Measurements from ENCODE around the gene MYCBP2. TPM values are rescaled to one million over a fixed set of nuclear protein-coding genes. Genes with fewer than 3 reads are reported as not detected.

Gene MYCBP2
- total and polyA plus RNA-seq, 4 donors = 23.2 to 130 (median 57.9) TPM

GRCh38 chr13:77185721-77186120, 141.2 kb downstream of the MYCBP2 start:
- Histone ChIP-seq H3K36me3 (ENCODE audit: control insufficient read depth in 4 of 4, insufficient read depth in 4 of 4, low read length in 4 of 4) (peaks cover 5 to 24% (median 18%) of the 10 kb centered on the region in 4 donors), H3K9ac (ENCODE audit: insufficient read depth in 1 of 2, low read length in 2 of 2) (no peak overlapping the region), H3K27me3 (ENCODE audit: control insufficient read depth in 3 of 3, insufficient read depth in 3 of 3, low read length in 2 of 3) (no peaks in the 10 kb centered on the region), H3K27ac (ENCODE audit: low read depth in 1 of 2, low read length in 1 of 2) (no peak overlapping the region), H3K4me3 (no peak overlapping the region), H3K9me3 (ENCODE audit: control insufficient read depth in 4 of 4, insufficient read depth in 3 of 4, low read length in 3 of 4) (no peaks in the 10 kb centered on the region), H3K4me1 (ENCODE audit: control insufficient read depth in 5 of 5, insufficient read depth in 5 of 5, low read length in 5 of 5) (no peaks in the 10 kb centered on the region)
- ATAC-seq (ENCODE audit: insufficient read depth, low FRiP score) = no peak
- no peak for DNase-seq
- whole genome bisulfite sequencing, 2 donors = 96 to 99% methylated on average over 3 of the region's 3 CpGs
- TF ChIP-seq CTCF (IDR thresholded peaks at IDR 0.05; ENCODE audit: control extremely low read depth, extremely low read depth) = no peak

DNA sequence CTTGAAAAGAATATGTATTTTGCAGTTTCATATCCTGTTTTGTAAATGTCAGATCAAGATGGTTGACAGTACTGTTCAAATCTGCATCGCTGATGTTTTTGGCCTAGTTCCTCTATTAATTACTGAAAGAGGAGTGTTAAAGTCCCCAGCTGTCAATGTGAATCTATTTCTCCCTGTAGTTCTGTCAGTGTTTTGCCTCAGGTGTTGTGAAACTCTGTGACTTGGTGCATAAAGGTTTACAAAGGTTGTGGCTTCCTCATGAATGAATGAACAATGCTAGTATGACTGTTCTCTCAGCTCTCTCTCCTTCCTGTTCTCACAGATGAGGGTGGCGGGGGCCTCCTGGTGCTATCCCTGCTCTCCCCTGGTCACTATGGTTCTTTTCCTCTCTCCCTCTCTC, 142.4 kb downstream of the MYCBP2 start:
- no peaks in the 10 kb centered on the region for H3K9me3 ChIP-seq (ENCODE audit: control insufficient read depth in 4 of 4, insufficient read depth in 3 of 4, low read length in 3 of 4)
- H3K36me3 ChIP-seq (ENCODE audit: control insufficient read depth in 4 of 4, insufficient read depth in 4 of 4, low read length in 4 of 4) = peaks cover 11 to 37% (median 27%) of the 10 kb centered on the region in 4 donors
- no peak for TF ChIP-seq CTCF (IDR thresholded peaks at IDR 0.05; ENCODE audit: control extremely low read depth, extremely low read depth)
- 46 to 77% methylated on average over 2 of the region's 2 CpGs for WGBS, 2 donors
- no peak overlapping the region for H3K4me3 ChIP-seq
- no peaks in the 10 kb centered on the region for H3K27me3 ChIP-seq (ENCODE audit: control insufficient read depth in 3 of 3, insufficient read depth in 3 of 3, low read length in 2 of 3)
- no peaks in the 10 kb centered on the region for H3K4me1 ChIP-seq (ENCODE audit: control insufficient read depth in 5 of 5, insufficient read depth in 5 of 5, low read length in 5 of 5)
- H3K27ac ChIP-seq (ENCODE audit: low read depth in 1 of 2, low read length in 1 of 2) = no peak overlapping the region
- no peak overlapping the region for H3K9ac ChIP-seq (ENCODE audit: insufficient read depth in 1 of 2, low read length in 2 of 2)
- DNase-seq (peak in 1 of 3 donors; percentile 4), ATAC-seq (ENCODE audit: insufficient read depth, low FRiP score) (no peak)

- H3K27ac ChIP-seq (ENCODE audit: low read depth in 1 of 2, low read length in 1 of 2) = no peak overlapping the region
- H3K27me3 ChIP-seq (ENCODE audit: control insufficient read depth in 3 of 3, insufficient read depth in 3 of 3, low read length in 2 of 3) = no peaks in the 10 kb centered on the region
- no peaks in the 10 kb centered on the region for H3K4me1 ChIP-seq (ENCODE audit: control insufficient read depth in 5 of 5, insufficient read depth in 5 of 5, low read length in 5 of 5)
- no peak overlapping the region for H3K9ac ChIP-seq (ENCODE audit: insufficient read depth in 1 of 2, low read length in 2 of 2)
- no peak overlapping the region for H3K4me3 ChIP-seq
- 94 to 98% methylated on average over 4 of the region's 4 CpGs for WGBS, 2 donors
- no peak for DNase-seq
- no peaks in the 10 kb centered on the region for H3K9me3 ChIP-seq (ENCODE audit: control insufficient read depth in 4 of 4, insufficient read depth in 3 of 4, low read length in 3 of 4)
- ATAC-seq (ENCODE audit: insufficient read depth, low FRiP score) = no peak
- TF ChIP-seq CTCF (IDR thresholded peaks at IDR 0.05; ENCODE audit: control extremely low read depth, extremely low read depth) = no peak
- peaks cover 12 to 47% (median 34%) of the 10 kb centered on the region in 4 donors for H3K36me3 ChIP-seq (ENCODE audit: control insufficient read depth in 4 of 4, insufficient read depth in 4 of 4, low read length in 4 of 4)
Observed at GRCh38 chr13:77180011-77180410, 146.9 kb downstream of the MYCBP2 start.

DNA sequence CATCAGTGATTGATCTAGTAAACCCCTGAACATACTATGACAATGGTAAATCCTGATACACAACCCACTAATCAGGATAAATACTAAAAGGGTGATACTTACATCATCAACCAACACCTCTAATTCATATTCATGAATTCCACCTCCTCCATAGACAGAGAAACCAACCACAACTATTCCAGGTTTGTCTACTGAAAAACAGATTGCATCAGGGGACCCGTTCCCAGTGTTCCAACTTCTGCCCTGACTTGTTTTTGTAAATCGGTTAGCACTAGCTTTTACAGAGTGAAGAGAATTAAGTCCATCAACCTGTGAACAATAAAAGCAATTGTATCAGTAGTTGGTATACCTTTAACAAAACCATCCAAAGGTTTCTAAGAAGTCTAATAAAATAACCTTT, 149.2 kb downstream of the MYCBP2 start:
- Histone ChIP-seq H3K4me3 (no peak overlapping the region), H3K9me3 (ENCODE audit: control insufficient read depth in 4 of 4, insufficient read depth in 3 of 4, low read length in 3 of 4) (no peaks in the 10 kb centered on the region), H3K4me1 (ENCODE audit: control insufficient read depth in 5 of 5, insufficient read depth in 5 of 5, low read length in 5 of 5) (no peaks in the 10 kb centered on the region), H3K36me3 (ENCODE audit: control insufficient read depth in 4 of 4, insufficient read depth in 4 of 4, low read length in 4 of 4) (peaks cover 18 to 57% (median 38%) of the 10 kb centered on the region in 4 donors), H3K27ac (ENCODE audit: low read depth in 1 of 2, low read length in 1 of 2) (no peak overlapping the region), H3K27me3 (ENCODE audit: control insufficient read depth in 3 of 3, insufficient read depth in 3 of 3, low read length in 2 of 3) (no peaks in the 10 kb centered on the region), H3K9ac (ENCODE audit: insufficient read depth in 1 of 2, low read length in 2 of 2) (no peak overlapping the region)
- TF ChIP-seq CTCF (IDR thresholded peaks at IDR 0.05; ENCODE audit: control extremely low read depth, extremely low read depth) = no peak
- no peak for ATAC-seq (ENCODE audit: insufficient read depth, low FRiP score)
- WGBS, 2 donors = 98 to 100% methylated on average over 2 of the region's 2 CpGs
- DNase-seq = no peak

All from lung (tissue), 12 donors.